Caco-2 (cell line): ENCODE results near the gene LRRC8C. TPM values are rescaled to one million over a fixed set of nuclear protein-coding genes. Genes with fewer than 3 reads are reported as not detected.
A peak's percentile ranks its signal among the peaks of the same experiment; 100 is the strongest.
"Not testable (repeated sequence)": the region's sequence is repeated elsewhere in the genome, so short reads cannot be mapped to it uniquely, and the experiment has no call there.

Experiments
- BruUV-seq: library from RNA; stranded (reverse); fragments of 400-500 nt; replicated peaks from 2 replicates; lab custom pipeline; 2021; lab: Mats Ljungman, UMichigan
- CTCF ChIA-PET: fragments of 300-600 bp; sonication (Branson Sonifier 250); formaldehyde crosslinking; loops from one replicate; lab custom pipeline; 2022; ENCODE audit warnings: antibody characterized with exemption; lab: Charles Lee
- POLR2A ChIA-PET: fragments of 300-600 bp; sonication (Branson Sonifier 250); formaldehyde crosslinking; loops from one replicate; lab custom pipeline; 2022; ENCODE audit warnings: antibody characterized with exemption; lab: Charles Lee
- DNase-seq, 2 experiments: peaks; one replicate each; pipeline versions ENCODE4 v3.0.0 to v3.0.0-alpha.2; 2020 to 2022
- H3K27me3 ChIP-seq: replicated peaks from 2 replicates; pipeline ENCODE4 v1.6.0; 2011; ENCODE audit warnings: low read length; ENCODE audit not compliant: control insufficient read depth, insufficient read depth
- H3K36me3 ChIP-seq: 2 replicates; pipeline ENCODE4 v1.5.1; 2011; ENCODE audit warnings: low read length; ENCODE audit not compliant: control insufficient read depth, insufficient read depth
- H3K4me1 ChIP-seq: fragments of 250-450 bp; sonication (Bioruptor Pico); 2 replicates; pipeline ENCODE4 v1.5.1; 2020; ENCODE audit warnings: mild to moderate bottlenecking
- H3K4me3 ChIP-seq: 2 replicates; pipeline ENCODE4 v1.5.1; 2011; ENCODE audit warnings: low read depth, mild to moderate bottlenecking, control low read depth, low read length
- H3K9me3 ChIP-seq: fragments of 250-450 bp; sonication (Bioruptor Pico); 2 replicates; pipeline ENCODE4 v1.5.1; 2020; ENCODE audit warnings: mild to moderate bottlenecking, moderate library complexity
- H3K27ac Mint-ChIP-seq: one replicate; pipeline ENCODE4 v1.8.0; 2022; ENCODE audit warnings: mixed read lengths; ENCODE audit not compliant: unreplicated experiment
- H3K27me3 Mint-ChIP-seq: one replicate; pipeline ENCODE4 v1.8.0; 2022; ENCODE audit warnings: mixed read lengths; ENCODE audit not compliant: insufficient read depth, unreplicated experiment
- H3K36me3 Mint-ChIP-seq: one replicate; pipeline ENCODE4 v1.8.0; 2022; ENCODE audit warnings: mild to moderate bottlenecking, mixed read lengths; ENCODE audit not compliant: insufficient read depth, unreplicated experiment
- H3K4me1 Mint-ChIP-seq: one replicate; pipeline ENCODE4 v1.8.0; 2022; ENCODE audit warnings: low read depth, mixed read lengths; ENCODE audit not compliant: unreplicated experiment
- H3K4me3 Mint-ChIP-seq: one replicate; pipeline ENCODE4 v1.8.0; 2022; ENCODE audit warnings: mild to moderate bottlenecking, moderate library complexity, mixed read lengths; ENCODE audit not compliant: unreplicated experiment
- H3K9me3 Mint-ChIP-seq: one replicate; pipeline ENCODE4 v1.8.0; 2022; ENCODE audit warnings: mixed read lengths; ENCODE audit not compliant: unreplicated experiment
- CTCF ChIP-seq, 2 experiments: fragments of 200-600 bp in 1 of 2; IDR thresholded peaks; 1 replicate in 1 of 2; 2 replicates in 1 of 2; pipeline versions ENCODE4 v1.5.1 to v1.8.0; 2011 to 2022; ENCODE audit warnings: antibody characterized with exemption in 1 of 2, control low read depth in 1 of 2, inconsistent platforms in 1 of 2, low read depth in 1 of 2, low read length in 1 of 2, mild to moderate bottlenecking in 1 of 2, moderate library complexity in 1 of 2; ENCODE audit not compliant: insufficient read depth in 1 of 2, severe bottlenecking in 1 of 2, unreplicated experiment in 1 of 2
- intact Hi-C: fragments of 100-400 bp; cut with micrococcal nuclease; formaldehyde crosslinking; loops from one replicate; pipeline ENCODE4 v1.10.0; 2022; ENCODE audit not compliant: unreplicated experiment
- total RNA-seq: library from RNA; stranded (reverse); gene quantifications from 2 replicates; pipeline ENCODE4 v1.2.3, GENCODE V29; 2022

The LRRC8C gene
- total RNA-seq, 1 experiment from 2014 or later: 0.11 TPM

GRCh38 chr1:89590341-89591080 is 42.4 kb upstream of the LRRC8C start:
- Mint-ChIP-seq H3K27ac (no peak overlapping the region), H3K4me3 (no peak overlapping the region), H3K36me3 (no peaks in the 10 kb centered on the region), H3K27me3 (no peaks in the 10 kb centered on the region), H3K4me1 (no peaks in the 10 kb centered on the region), H3K9me3 (no peaks in the 10 kb centered on the region)
- DNase-seq: no peak
- H3K36me3 ChIP-seq: no peaks in the 10 kb centered on the region
- no peaks in the 10 kb centered on the region for H3K27me3 ChIP-seq
- no peaks in the 10 kb centered on the region for H3K4me1 ChIP-seq
- no peak overlapping the region for H3K4me3 ChIP-seq
- no TSS peak for BruUV-seq
- no peaks in the 10 kb centered on the region for H3K9me3 ChIP-seq
- CTCF ChIA-PET: no interaction called here
- POLR2A ChIA-PET: no interaction called here
- TF ChIP-seq CTCF (IDR thresholded peaks at IDR 0.05; ENCODE audit: insufficient read depth in 1 of 2, low read depth in 1 of 2, low read length in 1 of 2, severe bottlenecking in 1 of 2, unreplicated experiment in 1 of 2): no peak
- intact Hi-C loops: no loop called here

GRCh38 chr1:89592861-89593302 is 40.0 kb upstream of the LRRC8C start:
- intact Hi-C loops, H3K27me3 Mint-ChIP-seq, BruUV-seq, H3K4me1 Mint-ChIP-seq, H3K4me3 Mint-ChIP-seq, POLR2A ChIA-PET, H3K27me3 ChIP-seq, H3K4me1 ChIP-seq, H3K9me3 ChIP-seq, H3K36me3 ChIP-seq, CTCF ChIA-PET, H3K4me3 ChIP-seq, H3K9me3 Mint-ChIP-seq, H3K36me3 Mint-ChIP-seq: not testable (repeated sequence)
- peak overlapping the region; percentile 63 for H3K27ac Mint-ChIP-seq
- peak in 1 of 2 experiments; percentile 23 for DNase-seq

- ChIA-PET POLR2A (no interaction called here), CTCF (no interaction called here)
- intact Hi-C loops: no loop called here
- Histone ChIP-seq H3K36me3 (no peaks in the 10 kb centered on the region), H3K4me3 (no peak overlapping the region), H3K27me3 (no peaks in the 10 kb centered on the region), H3K4me1 (no peaks in the 10 kb centered on the region), H3K9me3 (no peaks in the 10 kb centered on the region)
- no TSS peak for BruUV-seq
- H3K4me1 Mint-ChIP-seq: no peaks in the 10 kb centered on the region
- H3K9me3 Mint-ChIP-seq: no peaks in the 10 kb centered on the region
- TF ChIP-seq CTCF (IDR thresholded peaks at IDR 0.05; ENCODE audit: insufficient read depth in 1 of 2, low read depth in 1 of 2, low read length in 1 of 2, severe bottlenecking in 1 of 2, unreplicated experiment in 1 of 2): no peak
- DNase-seq: no peak
- no peaks in the 10 kb centered on the region for H3K27me3 Mint-ChIP-seq
- no peak overlapping the region for H3K27ac Mint-ChIP-seq
- H3K4me3 Mint-ChIP-seq: no peak overlapping the region
- no peaks in the 10 kb centered on the region for H3K36me3 Mint-ChIP-seq
These were observed 38.7 kb upstream of the LRRC8C start for GRCh38 chr1:89594096-89594740.
